HG02870 (cell line): ENCODE results near the gene NUDT3.

Experiments
- ATAC-seq: cut with Tn5 transposase; IDR thresholded peaks from one replicate; pipeline ENCODE4 v1.9.1; 2021; ENCODE audit warnings: mild to moderate bottlenecking, moderate library complexity; ENCODE audit not compliant: unreplicated experiment

Gene NUDT3

DNA sequence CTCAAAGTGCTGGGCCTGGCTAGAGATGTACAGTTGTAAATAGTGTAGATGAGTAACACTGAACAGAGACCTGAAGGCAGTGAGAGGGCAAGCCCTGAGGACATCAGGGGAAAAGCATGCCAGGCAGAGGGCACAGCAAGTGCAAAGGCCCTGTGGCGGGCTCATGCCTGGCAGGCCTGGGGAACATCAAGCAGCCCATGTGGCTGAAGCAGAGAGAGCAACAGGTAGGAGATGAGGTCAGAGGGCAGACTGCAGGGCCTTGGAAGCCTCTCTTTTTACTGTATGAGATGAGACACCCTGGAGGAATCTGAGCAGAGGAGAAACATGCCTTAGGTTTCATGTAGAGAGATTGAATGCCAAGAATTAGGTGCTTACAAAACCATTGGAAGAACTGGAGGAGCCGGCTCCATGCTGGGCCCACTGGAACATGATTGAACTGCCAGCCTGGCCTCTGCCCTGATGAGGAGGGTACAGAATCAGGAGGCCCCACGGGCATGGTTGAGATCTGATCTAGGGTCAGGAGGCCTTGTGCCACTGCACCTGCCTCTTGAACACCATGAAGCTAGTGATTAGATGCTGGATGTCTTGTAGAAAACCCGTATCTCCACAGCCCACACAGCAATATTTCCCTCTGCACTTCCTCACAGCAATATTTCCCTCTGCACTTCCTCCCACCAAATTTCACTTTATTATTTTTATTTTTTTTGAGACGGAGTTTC lies 161.7 kb downstream of the NUDT3 start:
- ATAC-seq = no peak

DNA sequence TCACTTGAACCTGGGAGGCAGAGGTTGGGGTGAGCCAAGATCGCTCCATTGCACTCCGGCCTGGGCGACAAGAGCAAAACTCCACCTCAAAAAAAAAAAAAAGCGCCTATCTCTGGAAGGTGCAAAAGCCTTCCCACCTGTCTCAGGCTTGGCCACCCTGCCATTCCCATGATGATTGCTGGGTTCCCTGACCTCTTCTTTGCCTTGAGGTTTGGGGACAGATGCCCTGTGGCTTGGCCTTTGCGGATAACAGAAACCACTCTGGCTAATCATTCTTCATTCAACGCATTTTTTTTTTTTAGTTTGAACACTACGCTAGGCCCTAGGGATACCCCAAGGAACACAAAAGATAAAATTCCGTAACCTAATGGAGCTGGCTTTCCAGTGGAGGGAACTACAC lies 162.6 kb downstream of the NUDT3 start:
- ATAC-seq = no peak
